ENCODE results near the gene EIF4EBP3. TPM values are rescaled to one million over a fixed set of nuclear protein-coding genes. Genes with fewer than 3 reads are reported as not detected.

Gene EIF4EBP3
- total and polyA plus RNA-seq, 9 of the 15 experiments (the other 6 are each of a cell fraction or from before 2014, with no cell fraction given), result 1.3 to 7.5 (median 3.8) TPM

- POLR2A ChIA-PET, result interaction anchor here (0.8 to 5.3 kb wide), 7 partner anchors 9 to 173 kb away, joined by 3 to 46 read pairs (median 4); partner anchors contain the start of genes APBB3, IK, NDUFA2 and SLC35A4
Measured at GRCh38 chr5:140545606-140546005, 1.9 kb upstream of the EIF4EBP3 start.

GRCh38 chr5:140546851-140547507 is 483 bp upstream of the EIF4EBP3 start:
- ChIA-PET CTCF (ENCODE audit: low intra/inter-chr PET ratio) (no interaction called here), POLR2A (interaction anchor here (0.6 to 5.3 kb wide), 21 partner anchors 9 to 471 kb away, joined by 3 to 56 read pairs (median 4); partner anchors contain the start of genes APBB3, HARS1, HARS2 and IK)
- ATAC-seq (peak; percentile 2), FAIRE-seq (no peak), DNase-seq (ENCODE audit: extremely low read depth in 1 of 4, low spot score in 3 of 4) (no peak)
- intact Hi-C loops (cut with micrococcal nuclease) (loop anchor here (5.0 kb wide), 1 partner anchor 175 kb away; no protein-coding TSS in a partner anchor), in situ Hi-C loops (cut with MboI) (no loop called here)
- Histone ChIP-seq H4K20me1 (replicated peaks; ENCODE audit: control insufficient read depth, insufficient read depth, low read length) (peaks cover 14% of the 10 kb centered on the region; the same call in 1 of the 2 replicates), H3K9me3 (replicated peaks; ENCODE audit: control insufficient read depth, insufficient read depth, low read depth, low read length) (no peaks in the 10 kb centered on the region), H3K36me3 (ENCODE audit: control insufficient read depth, insufficient read depth, low read length) (peaks cover 63% of the 10 kb centered on the region), H3K4me3 (no peak overlapping the region), H3K79me2 (ENCODE audit: control insufficient read depth, insufficient read depth, low read length) (peaks cover 2% of the 10 kb centered on the region; the same call in 1 of the 3 replicates), H2AFZ (ENCODE audit: low read depth, low read length) (peak overlapping the region; percentile 74), H3K27me3 (ENCODE audit: control insufficient read depth in 2 of 2, insufficient read depth in 2 of 2, low read length in 2 of 2) (no peaks in the 10 kb centered on the region; a peak in 1 of 5 replicates), H3K4me1 (replicated peaks in 1 of 2; ENCODE audit: control insufficient read depth in 2 of 2, insufficient read depth in 2 of 2, low read length in 2 of 2) (peaks cover 34 to 35% of the 10 kb centered on the region in 2 experiments), H3K9me1 (ENCODE audit: control insufficient read depth, insufficient read depth, low read length) (peaks cover 5% of the 10 kb centered on the region), H3K27ac (ENCODE audit: extremely low read depth, low read depth, low read length) (peak overlapping the region; percentile 57), H3K4me2 (ENCODE audit: insufficient read depth, low read length) (peak overlapping the region; percentile 66), H3K9ac (ENCODE audit: insufficient read depth in 1 of 2, low read depth in 2 of 2, low read length in 2 of 2) (peak overlapping the region in 1 of 2 experiments; percentile 88; a peak in 3 of 4 replicates)
- BruUV-seq (replicated peaks), result no TSS peak
- 69% methylated on average over 13 of the region's 13 CpGs for WGBS (ENCODE audit: insufficient coverage, low coverage, missing lambda C conversion rate)
- TF ChIP-seq THAP12 (CRISPR knock-in tag; IDR thresholded peaks at IDR 0.05), result no peak
- no peak for TF ChIP-seq MEF2A (IDR thresholded peaks at IDR 0.05; ENCODE audit: control insufficient read depth, low read depth, low read length)
- TF ChIP-seq SAFB (IDR thresholded peaks at IDR 0.05; ENCODE audit: borderline replicate concordance, low read depth, low read length), result no peak
- TF ChIP-seq ZFX (CRISPR knock-in tag; IDR thresholded peaks at IDR 0.05), result peak; percentile 56
- TF ChIP-seq ZNF239 (CRISPR knock-in tag; IDR thresholded peaks at IDR 0.05), result no peak
- TF ChIP-seq PCBP2 (IDR thresholded peaks at IDR 0.05; ENCODE audit: low read depth, low read length, poor library complexity, severe bottlenecking), result no peak

More at GRCh38 chr5:140545606-140546005, 1.9 kb upstream of the EIF4EBP3 start:
- Histone ChIP-seq H3K79me2 (ENCODE audit: control insufficient read depth, insufficient read depth, low read length) (peaks cover 2% of the 10 kb centered on the region; the same call in 1 of the 3 replicates), H3K27me3 (ENCODE audit: control insufficient read depth in 2 of 2, insufficient read depth in 2 of 2, low read length in 2 of 2) (no peaks in the 10 kb centered on the region; a peak in 1 of 5 replicates), H2AFZ (ENCODE audit: low read depth, low read length) (no peak overlapping the region), H4K20me1 (replicated peaks; ENCODE audit: control insufficient read depth, insufficient read depth, low read length) (peaks cover 14% of the 10 kb centered on the region; the same call in 1 of the 2 replicates), H3K4me3 (no peak overlapping the region), H3K4me1 (replicated peaks in 1 of 2; ENCODE audit: control insufficient read depth in 2 of 2, insufficient read depth in 2 of 2, low read length in 2 of 2) (peaks cover 34 to 35% of the 10 kb centered on the region in 2 experiments), H3K9me1 (ENCODE audit: control insufficient read depth, insufficient read depth, low read length) (peaks cover 5% of the 10 kb centered on the region), H3K27ac (ENCODE audit: extremely low read depth, low read depth, low read length) (no peak overlapping the region), H3K36me3 (ENCODE audit: control insufficient read depth, insufficient read depth, low read length) (peaks cover 63% of the 10 kb centered on the region), H3K4me2 (ENCODE audit: insufficient read depth, low read length) (no peak overlapping the region), H3K9me3 (replicated peaks; ENCODE audit: control insufficient read depth, insufficient read depth, low read depth, low read length) (no peaks in the 10 kb centered on the region), H3K9ac (ENCODE audit: insufficient read depth in 1 of 2, low read depth in 2 of 2, low read length in 2 of 2) (no peak overlapping the region)
- intact Hi-C loops (cut with micrococcal nuclease), result loop anchor here (5.0 kb wide), 1 partner anchor 173 kb away; no protein-coding TSS in a partner anchor
- ATAC-seq, result no peak
- in situ Hi-C loops (cut with MboI), result no loop called here
- no peak for FAIRE-seq
- CTCF ChIA-PET (ENCODE audit: low intra/inter-chr PET ratio), result no interaction called here
- 96% methylated on average over 5 of the region's 10 CpGs for WGBS (ENCODE audit: insufficient coverage, low coverage, missing lambda C conversion rate)
- no peak for DNase-seq (ENCODE audit: extremely low read depth in 1 of 4, low spot score in 3 of 4)
- peak; percentile 60 for TF ChIP-seq ZNF121 (CRISPR knock-in tag; conservative IDR thresholded peaks at IDR 0.05)
- no peak for TF ChIP-seq BRD9 (IDR thresholded peaks at IDR 0.05; ENCODE audit: low read depth, partially characterized antibody)
- no TSS peak for BruUV-seq (replicated peaks)
